GM13977 (cell line): ENCODE results near the gene KRTAP20-3.

ENCODE experiments used
- DNase-seq: peaks from one replicate; pipeline ENCODE4 v3.0.0; 2012; ENCODE audit warnings: low spot score
- CTCF ChIP-seq: IDR thresholded peaks from 2 replicates; pipeline ENCODE4 v1.5.1; 2012; ENCODE audit warnings: mild to moderate bottlenecking, control low read depth; ENCODE audit not compliant: insufficient read depth; ENCODE audit errors: extremely low read depth, missing control alignments
- in situ Hi-C: fragments of 300-500 bp; cut with MboI; formaldehyde crosslinking; loops from one replicate; pipeline ENCODE4 v1.12.0; 2022; ENCODE audit warnings: low sequenced_read_pairs, low pct_unique_long_range_greater_than_20kb, mixed read lengths, inconsistent platforms; ENCODE audit not compliant: unreplicated experiment

Gene KRTAP20-3

DNA sequence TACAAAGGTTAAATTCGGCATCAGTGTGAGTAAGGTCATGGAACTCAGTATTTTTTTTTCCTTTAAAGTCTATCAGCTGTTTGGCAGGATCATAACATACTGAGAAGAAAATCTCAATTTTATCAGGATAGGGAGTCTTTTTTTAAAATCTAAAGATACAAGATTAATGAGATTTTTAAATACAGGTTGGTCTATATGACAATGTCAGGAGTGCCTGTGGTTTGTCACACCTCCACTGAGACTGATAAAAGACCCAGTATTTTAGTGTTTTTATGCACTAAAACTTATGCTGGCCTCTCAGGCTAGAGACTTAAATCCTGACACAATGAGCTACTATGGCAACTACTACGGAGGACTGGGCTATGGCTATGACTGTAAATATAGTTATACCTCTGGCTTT, at the start of gene KRTAP20-3:
TSS of gene KRTAP20-3 (plus strand) at position 301 of the 400 bp plus-strand sequence.
- TF ChIP-seq CTCF, result no peak
- DNase-seq, result no peak
- in situ Hi-C loops, result no loop called here

GRCh38 chr21:30598802-30599201, 43.9 kb upstream of the KRTAP20-3 start, which contains the start of gene KRTAP6-2:
KRTAP6-2 (minus strand) TSS chr21:30598902; CDS start chr21:30598874, 28 bp downstream.
- in situ Hi-C loops, result no loop called here
- TF ChIP-seq CTCF, result no peak

GRCh38 chr21:30600787-30601186, 41.9 kb upstream of the KRTAP20-3 start, which contains the start of gene KRTAP22-1:
KRTAP22-1 (plus strand) TSS chr21:30601087.
- TF ChIP-seq CTCF, result no peak
- in situ Hi-C loops, result loop anchor here (25.0 kb wide), 1 partner anchor 112 kb away; the partner anchor contains the start of gene KRTAP21-3
- no peak for DNase-seq

More at GRCh38 chr21:30598802-30599201, 43.9 kb upstream of the KRTAP20-3 start, which contains the start of gene KRTAP6-2:
- no peak for DNase-seq

DNA sequence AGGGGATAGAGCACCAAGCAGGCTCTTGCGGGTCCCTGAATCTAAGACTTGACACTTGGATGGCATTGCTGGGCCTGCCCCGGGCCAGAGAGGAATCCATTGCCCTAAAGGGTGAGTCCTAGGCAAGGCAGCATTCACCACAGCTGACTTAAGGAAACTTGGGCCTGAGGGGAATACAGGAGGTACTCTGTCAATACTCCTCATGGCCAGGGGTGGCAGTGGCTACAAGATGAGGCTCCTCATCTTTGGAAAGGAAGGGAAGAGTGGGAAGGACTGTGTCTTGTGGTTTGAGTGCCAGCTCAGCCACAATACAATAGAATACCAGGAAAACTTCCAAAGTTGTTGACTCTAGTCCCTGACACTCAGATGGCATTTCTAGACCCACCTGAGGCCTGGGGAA, 36.7 kb upstream of the KRTAP20-3 start:
- in situ Hi-C loops, result loop anchor here (25.0 kb wide), 1 partner anchor 106 kb away; the partner anchor contains the start of gene KRTAP21-3
- TF ChIP-seq CTCF, result no peak
- DNase-seq, result no peak

GRCh38 chr21:30612132-30612531, 30.5 kb upstream of the KRTAP20-3 start:
- no peak for TF ChIP-seq CTCF
- in situ Hi-C loops, result loop anchor here (25.0 kb wide), 1 partner anchor 100 kb away; the partner anchor contains the start of gene KRTAP21-3
- no peak for DNase-seq

DNA sequence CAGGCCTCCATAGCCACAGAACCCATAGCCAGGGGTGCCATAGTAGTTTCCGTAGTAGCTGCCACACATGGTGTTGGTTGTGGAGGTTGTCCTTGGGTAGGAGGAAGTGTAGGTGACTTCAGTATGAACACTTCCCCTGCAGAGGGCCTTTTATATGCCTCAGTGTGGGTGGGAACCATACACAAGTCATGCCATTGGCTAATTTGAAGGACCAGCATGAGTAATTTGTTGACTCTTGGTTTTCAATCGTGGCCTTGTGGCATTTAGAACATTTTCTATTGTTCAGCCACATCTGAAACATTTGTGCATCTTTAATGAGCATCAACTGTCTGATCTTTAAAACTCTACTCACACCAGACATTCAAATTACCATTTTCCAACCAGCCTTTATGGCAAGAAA, 28.8 kb upstream of the KRTAP20-3 start, which contains the start of gene KRTAP6-1:
TSS of gene KRTAP6-1 (minus strand) at position 95 of the 400 bp plus-strand sequence. CDS start at position 69, 26 bp downstream.
- no peak for TF ChIP-seq CTCF
- in situ Hi-C loops, result loop anchor here (25.0 kb wide), 1 partner anchor 98 kb away; the partner anchor contains the start of gene KRTAP21-3
- DNase-seq, result no peak

GRCh38 chr21:30615199-30615598, 27.5 kb upstream of the KRTAP20-3 start:
- no peak for DNase-seq
- no peak for TF ChIP-seq CTCF
- in situ Hi-C loops, result loop anchor here (25.0 kb wide), 1 partner anchor 97 kb away; the partner anchor contains the start of gene KRTAP21-3
